ENCODE measurements around the gene LDB2.

The LDB2 gene

DNA sequence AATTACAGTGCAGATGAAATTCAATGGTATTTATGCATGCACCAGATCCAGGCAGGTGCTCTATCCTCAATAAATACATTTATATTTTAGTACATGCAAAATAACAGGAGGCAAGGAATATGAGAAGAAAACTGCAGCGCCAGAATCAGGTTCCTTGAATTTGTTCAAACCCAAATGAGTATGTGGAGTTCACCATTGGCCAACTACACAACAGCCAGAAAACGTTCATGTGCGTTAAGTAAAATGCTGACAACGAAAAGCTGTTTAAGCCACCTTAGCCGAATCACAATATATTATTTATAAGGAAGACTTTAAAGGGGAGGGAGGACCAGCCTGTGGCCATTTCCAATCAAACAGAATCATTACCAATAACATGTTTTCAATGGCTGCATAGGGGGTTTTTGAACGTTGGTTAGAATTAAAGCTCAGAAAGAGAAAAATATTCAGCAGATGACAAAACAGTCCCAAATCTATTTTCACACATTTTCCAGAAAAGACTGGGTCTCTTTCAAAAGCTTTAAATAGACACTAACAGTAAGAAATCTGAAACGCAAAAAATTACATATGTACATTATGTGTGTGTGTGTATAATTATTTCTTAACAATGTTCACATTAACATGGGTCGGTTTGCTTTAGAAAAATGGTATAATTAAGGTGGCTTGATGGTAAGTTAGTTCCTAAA is 171.9 kb downstream of the LDB2 start:
- no CpG with 5 or more reads among the region's 8 CpGs for WGBS (ENCODE audit: extremely low coverage, insufficient coverage, low lambda C conversion rate)
- Histone ChIP-seq H3K9ac (ENCODE audit: low read length) (no peak overlapping the region), H4K8ac (ENCODE audit: low read depth, low read length) (no peak overlapping the region), H3K27me3 (ENCODE audit: insufficient read depth, low read length, poor library complexity) (no peaks in the 10 kb centered on the region), H3K4ac (ENCODE audit: low read depth, low read length) (no peak overlapping the region), H3K4me3 (ENCODE audit: low read length) (no peak overlapping the region), H3K56ac (ENCODE audit: low read length) (no peak overlapping the region), H4K5ac (ENCODE audit: low read length) (no peak overlapping the region), H3K4me1 (ENCODE audit: control insufficient read depth, low read depth, low read length) (no peaks in the 10 kb centered on the region), H2BK120ac (ENCODE audit: low read depth, low read length) (no peak overlapping the region), H2AK5ac (ENCODE audit: low read length) (no peak overlapping the region), H3K36me3 (ENCODE audit: control insufficient read depth, insufficient read depth, low read length) (no peaks in the 10 kb centered on the region), H3K18ac (ENCODE audit: low read length) (no peak overlapping the region), H2BK15ac (replicated peaks; ENCODE audit: low read depth) (no peak overlapping the region), H3K79me2 (ENCODE audit: control insufficient read depth, insufficient read depth, low read length) (no peaks in the 10 kb centered on the region), H3K27ac (ENCODE audit: low read depth, low read length) (no peak overlapping the region), H3K79me1 (ENCODE audit: low read length) (peaks cover 20% of the 10 kb centered on the region), H2BK5ac (ENCODE audit: low read length) (no peak overlapping the region), H3K4me2 (ENCODE audit: low read length) (no peak overlapping the region), H3K23ac (ENCODE audit: low read length) (no peak overlapping the region)
- DNase-seq: no peak

DNA sequence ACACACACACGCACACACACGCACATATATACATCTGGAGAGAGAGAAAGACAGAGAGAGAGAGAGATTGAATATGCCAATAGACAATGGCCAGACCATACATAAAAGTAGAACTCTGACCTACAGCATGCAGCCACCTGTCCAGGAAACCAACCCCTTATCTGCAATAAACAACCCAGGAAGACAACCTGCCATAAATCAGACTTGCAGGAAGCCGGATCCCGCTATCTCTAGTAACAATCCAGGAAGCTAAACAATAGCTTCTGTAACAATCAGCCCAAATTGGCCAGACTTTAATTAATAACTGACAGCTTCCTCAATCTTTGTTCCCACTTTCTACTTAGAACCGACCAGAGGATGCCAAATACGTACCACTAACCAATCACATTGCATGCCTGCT is 173.2 kb downstream of the LDB2 start:
- Histone ChIP-seq H4K8ac (ENCODE audit: low read depth, low read length) (no peak overlapping the region), H3K9ac (ENCODE audit: low read length) (no peak overlapping the region), H3K36me3 (ENCODE audit: control insufficient read depth, insufficient read depth, low read length) (no peaks in the 10 kb centered on the region), H2BK15ac (replicated peaks; ENCODE audit: low read depth) (no peak overlapping the region), H3K79me2 (ENCODE audit: control insufficient read depth, insufficient read depth, low read length) (no peaks in the 10 kb centered on the region), H3K79me1 (ENCODE audit: low read length) (peaks cover 14% of the 10 kb centered on the region), H2AK5ac (ENCODE audit: low read length) (no peak overlapping the region), H4K5ac (ENCODE audit: low read length) (no peak overlapping the region), H3K27ac (ENCODE audit: low read depth, low read length) (no peak overlapping the region), H3K23ac (ENCODE audit: low read length) (no peak overlapping the region), H3K4me2 (ENCODE audit: low read length) (no peak overlapping the region), H3K4ac (ENCODE audit: low read depth, low read length) (no peak overlapping the region), H3K4me1 (ENCODE audit: control insufficient read depth, low read depth, low read length) (no peaks in the 10 kb centered on the region), H3K56ac (ENCODE audit: low read length) (no peak overlapping the region), H2BK120ac (ENCODE audit: low read depth, low read length) (no peak overlapping the region), H3K18ac (ENCODE audit: low read length) (no peak overlapping the region), H2BK5ac (ENCODE audit: low read length) (no peak overlapping the region), H3K4me3 (ENCODE audit: low read length) (no peak overlapping the region), H3K27me3 (ENCODE audit: insufficient read depth, low read length, poor library complexity) (no peaks in the 10 kb centered on the region)
- no peak for DNase-seq
- WGBS (ENCODE audit: extremely low coverage, insufficient coverage, low lambda C conversion rate): no CpG with 5 or more reads among the region's 6 CpGs

DNA sequence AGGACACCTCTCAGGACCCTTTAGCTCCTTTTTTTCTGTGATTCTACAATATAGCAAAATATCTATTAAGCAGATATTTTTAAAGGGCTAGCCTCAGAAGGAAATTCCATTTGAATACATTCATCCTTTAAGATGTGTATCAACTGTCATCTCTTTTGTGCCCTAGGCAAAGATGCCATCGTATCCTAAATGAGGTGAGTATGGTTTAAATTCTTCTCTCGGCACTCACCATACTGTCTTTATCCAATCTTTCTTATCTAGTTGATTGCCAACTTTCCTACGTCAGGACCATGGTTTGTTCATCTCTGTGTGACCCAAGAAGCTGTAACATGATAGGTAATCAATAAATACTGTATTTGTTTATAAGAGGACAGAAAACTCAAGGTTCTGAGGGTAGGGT is 176.0 kb downstream of the LDB2 start:
- no peak overlapping the region for H2BK120ac ChIP-seq (ENCODE audit: low read depth, low read length)
- H3K4me3 ChIP-seq (ENCODE audit: low read length): no peak overlapping the region
- WGBS (ENCODE audit: extremely low coverage, insufficient coverage, low lambda C conversion rate): no CpG with 5 or more reads among the region's 3 CpGs
- no peak overlapping the region for H2AK5ac ChIP-seq (ENCODE audit: low read length)
- H3K56ac ChIP-seq (ENCODE audit: low read length): no peak overlapping the region
- no peak overlapping the region for H3K4me2 ChIP-seq (ENCODE audit: low read length)
- H3K4me1 ChIP-seq (ENCODE audit: control insufficient read depth, low read depth, low read length): no peaks in the 10 kb centered on the region
- H3K27ac ChIP-seq (ENCODE audit: low read depth, low read length): no peak overlapping the region
- H3K18ac ChIP-seq (ENCODE audit: low read length): no peak overlapping the region
- no peak overlapping the region for H2BK15ac ChIP-seq (replicated peaks; ENCODE audit: low read depth)
- H4K5ac ChIP-seq (ENCODE audit: low read length): no peak overlapping the region
- no peak overlapping the region for H2BK5ac ChIP-seq (ENCODE audit: low read length)
- no peaks in the 10 kb centered on the region for H3K79me2 ChIP-seq (ENCODE audit: control insufficient read depth, insufficient read depth, low read length)
- no peak for DNase-seq
- H3K4ac ChIP-seq (ENCODE audit: low read depth, low read length): no peak overlapping the region
- H3K36me3 ChIP-seq (ENCODE audit: control insufficient read depth, insufficient read depth, low read length): no peaks in the 10 kb centered on the region
- peaks cover 11% of the 10 kb centered on the region for H3K79me1 ChIP-seq (ENCODE audit: low read length)
- H4K8ac ChIP-seq (ENCODE audit: low read depth, low read length): no peak overlapping the region
- H3K27me3 ChIP-seq (ENCODE audit: insufficient read depth, low read length, poor library complexity): no peaks in the 10 kb centered on the region
- H3K9ac ChIP-seq (ENCODE audit: low read length): no peak overlapping the region
- no peak overlapping the region for H3K23ac ChIP-seq (ENCODE audit: low read length)

DNA sequence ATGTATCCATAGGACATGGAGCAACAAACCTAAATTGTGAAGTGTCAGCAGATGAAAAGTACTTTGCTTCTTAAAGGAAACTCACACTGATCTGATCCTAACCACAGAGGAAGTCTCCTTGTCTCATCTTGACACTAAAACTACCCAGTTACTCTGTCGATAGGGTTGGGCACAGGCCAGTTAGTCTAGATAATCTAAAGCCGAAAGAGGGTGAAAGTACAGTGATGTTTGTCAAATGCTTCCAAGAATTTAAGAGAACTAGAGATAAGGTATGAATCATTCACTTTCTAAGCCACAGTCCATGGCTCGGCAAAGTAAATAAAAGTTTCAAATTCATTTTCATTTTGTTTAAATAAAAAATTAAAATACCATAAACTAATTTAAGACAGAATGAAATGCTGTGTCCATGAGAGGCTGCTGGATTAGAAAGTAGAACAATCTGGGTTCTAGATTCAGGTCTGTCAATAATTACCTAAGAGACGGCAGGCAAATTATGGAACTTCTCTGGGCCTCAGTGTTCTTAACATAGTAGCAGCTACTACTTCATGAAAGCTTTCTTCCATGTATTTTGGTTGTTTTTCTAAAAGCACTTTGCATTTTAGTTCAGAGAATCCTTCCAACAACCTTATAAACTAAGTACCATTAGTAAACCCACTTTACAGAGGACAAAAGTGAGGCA is 176.7 kb downstream of the LDB2 start:
- no peak overlapping the region for H4K5ac ChIP-seq (ENCODE audit: low read length)
- H2BK5ac ChIP-seq (ENCODE audit: low read length): no peak overlapping the region
- H3K23ac ChIP-seq (ENCODE audit: low read length): no peak overlapping the region
- no peak overlapping the region for H4K8ac ChIP-seq (ENCODE audit: low read depth, low read length)
- no peak overlapping the region for H3K4ac ChIP-seq (ENCODE audit: low read depth, low read length)
- no peaks in the 10 kb centered on the region for H3K36me3 ChIP-seq (ENCODE audit: control insufficient read depth, insufficient read depth, low read length)
- DNase-seq: no peak
- no CpG with 5 or more reads among the region's 4 CpGs for WGBS (ENCODE audit: extremely low coverage, insufficient coverage, low lambda C conversion rate)
- no peak overlapping the region for H2BK120ac ChIP-seq (ENCODE audit: low read depth, low read length)
- no peaks in the 10 kb centered on the region for H3K79me2 ChIP-seq (ENCODE audit: control insufficient read depth, insufficient read depth, low read length)
- no peaks in the 10 kb centered on the region for H3K27me3 ChIP-seq (ENCODE audit: insufficient read depth, low read length, poor library complexity)
- no peak overlapping the region for H3K18ac ChIP-seq (ENCODE audit: low read length)
- no peak overlapping the region for H3K4me2 ChIP-seq (ENCODE audit: low read length)
- peaks cover 11% of the 10 kb centered on the region for H3K79me1 ChIP-seq (ENCODE audit: low read length)
- no peak overlapping the region for H2BK15ac ChIP-seq (replicated peaks; ENCODE audit: low read depth)
- H2AK5ac ChIP-seq (ENCODE audit: low read length): no peak overlapping the region
- H3K9ac ChIP-seq (ENCODE audit: low read length): no peak overlapping the region
- no peak overlapping the region for H3K56ac ChIP-seq (ENCODE audit: low read length)
- H3K4me1 ChIP-seq (ENCODE audit: control insufficient read depth, low read depth, low read length): no peaks in the 10 kb centered on the region
- H3K4me3 ChIP-seq (ENCODE audit: low read length): no peak overlapping the region
- no peak overlapping the region for H3K27ac ChIP-seq (ENCODE audit: low read depth, low read length)

DNA sequence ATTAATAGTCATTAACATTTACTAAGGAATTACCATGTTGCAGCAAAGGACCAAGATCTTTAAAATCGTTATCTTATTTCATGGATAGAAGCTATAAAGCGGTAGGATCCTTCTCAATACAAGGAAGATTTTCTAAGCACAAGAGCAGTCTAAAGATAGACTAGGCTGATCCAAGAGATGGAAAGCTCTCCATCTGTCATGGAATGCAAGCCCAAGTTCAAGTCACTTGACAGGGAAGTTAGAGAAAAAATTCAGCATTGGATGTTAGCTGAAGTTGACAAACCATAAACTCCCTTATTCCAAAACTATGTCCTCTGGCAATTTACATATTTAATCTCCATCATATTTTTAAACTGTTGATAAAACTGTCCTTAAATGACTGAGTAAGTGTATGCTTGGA is 177.7 kb downstream of the LDB2 start:
- no peak overlapping the region for H4K8ac ChIP-seq (ENCODE audit: low read depth, low read length)
- H3K4me1 ChIP-seq (ENCODE audit: control insufficient read depth, low read depth, low read length): no peaks in the 10 kb centered on the region
- no peak overlapping the region for H3K9ac ChIP-seq (ENCODE audit: low read length)
- H2BK5ac ChIP-seq (ENCODE audit: low read length): no peak overlapping the region
- no peaks in the 10 kb centered on the region for H3K27me3 ChIP-seq (ENCODE audit: insufficient read depth, low read length, poor library complexity)
- H3K4ac ChIP-seq (ENCODE audit: low read depth, low read length): no peak overlapping the region
- no peak overlapping the region for H2BK15ac ChIP-seq (replicated peaks; ENCODE audit: low read depth)
- H2BK120ac ChIP-seq (ENCODE audit: low read depth, low read length): no peak overlapping the region
- H3K18ac ChIP-seq (ENCODE audit: low read length): no peak overlapping the region
- H4K5ac ChIP-seq (ENCODE audit: low read length): no peak overlapping the region
- DNase-seq: no peak
- no peak overlapping the region for H2AK5ac ChIP-seq (ENCODE audit: low read length)
- H3K23ac ChIP-seq (ENCODE audit: low read length): no peak overlapping the region
- H3K4me2 ChIP-seq (ENCODE audit: low read length): no peak overlapping the region
- H3K4me3 ChIP-seq (ENCODE audit: low read length): no peak overlapping the region
- no peak overlapping the region for H3K27ac ChIP-seq (ENCODE audit: low read depth, low read length)
- H3K56ac ChIP-seq (ENCODE audit: low read length): no peak overlapping the region
- peaks cover 11% of the 10 kb centered on the region for H3K79me1 ChIP-seq (ENCODE audit: low read length)
- H3K79me2 ChIP-seq (ENCODE audit: control insufficient read depth, insufficient read depth, low read length): no peaks in the 10 kb centered on the region
- WGBS (ENCODE audit: extremely low coverage, insufficient coverage, low lambda C conversion rate): no CpG with 5 or more reads among the region's 2 CpGs
- no peaks in the 10 kb centered on the region for H3K36me3 ChIP-seq (ENCODE audit: control insufficient read depth, insufficient read depth, low read length)

All from mesendoderm (in vitro differentiated cells).